H1 (cell line): Measurements from ENCODE around the gene ERH. TPM values are rescaled to one million over a fixed set of nuclear protein-coding genes. Genes with fewer than 3 reads are reported as not detected.
A peak's percentile ranks its signal among the peaks of the same experiment; 100 is the strongest.

Experiments used
- ASH2L ChIP-seq: fragments of 200-600, 300-600 bp; sonication (generic); IDR thresholded peaks from one replicate; pipeline ENCODE4 v1.7.1; 2017; ENCODE audit warnings: low read length
- ATF2 ChIP-seq: IDR thresholded peaks from 2 replicates; pipeline ENCODE4 v1.6.1; 2012; ENCODE audit warnings: low read length, inconsistent platforms
- CREB1 ChIP-seq: IDR thresholded peaks from 2 replicates; pipeline ENCODE4 v1.6.1; 2012; ENCODE audit warnings: inconsistent platforms
- EGR1 ChIP-seq: IDR thresholded peaks from 2 replicates; pipeline ENCODE4 v1.6.1; 2011; ENCODE audit warnings: low read depth, low read length, borderline replicate concordance
- GTF2F1 ChIP-seq: IDR thresholded peaks from 2 replicates; pipeline ENCODE4 v1.6.1; 2012; ENCODE audit warnings: low read depth, low read length, improper control_type of control experiment, borderline replicate concordance
- HDAC6 ChIP-seq: IDR thresholded peaks from one replicate; pipeline ENCODE4 v1.7.1; 2012; ENCODE audit warnings: low read depth, mild to moderate bottlenecking, inconsistent platforms, low read length, moderate library complexity
- KDM5A ChIP-seq: fragments of 200-600 bp; IDR thresholded peaks from 2 replicates; pipeline ENCODE4 v1.7.1; 2012; ENCODE audit warnings: mild to moderate bottlenecking, low read length, inconsistent platforms, mixed read lengths
- MAX ChIP-seq: IDR thresholded peaks from 2 replicates; pipeline ENCODE4 v1.6.1; 2012; ENCODE audit warnings: inconsistent platforms
- PHF8 ChIP-seq: fragments of 200-600 bp; sonication (generic); conservative IDR thresholded peaks from 2 replicates; pipeline ENCODE4 v1.7.1; 2012; ENCODE audit warnings: low read depth, mild to moderate bottlenecking, inconsistent platforms, low read length, moderate library complexity
- POLR2A ChIP-seq, 2 experiments: IDR thresholded peaks; 1 replicate in 1 of 2; 2 replicates in 1 of 2; pipeline ENCODE4 v1.6.1; 2011; ENCODE audit warnings: low read depth in 2 of 2, low read length in 2 of 2, mild to moderate bottlenecking in 2 of 2; ENCODE audit errors: control extremely low read depth in 1 of 2
- POLR2AphosphoS5 ChIP-seq: IDR thresholded peaks from 2 replicates; pipeline ENCODE4 v1.6.1; 2011; ENCODE audit warnings: low read depth, low read length
- POU5F1 ChIP-seq: IDR thresholded peaks from 2 replicates; pipeline ENCODE4 v1.6.1; 2011; ENCODE audit warnings: low read depth, mild to moderate bottlenecking, low read length, moderate library complexity
- RAD21 ChIP-seq, 2 experiments: IDR thresholded peaks in 1 of 2; conservative IDR thresholded peaks in 1 of 2; 2 replicates each; pipeline ENCODE4 v1.6.1; 2011; ENCODE audit warnings: low read depth in 2 of 2, low read length in 2 of 2, improper control_type of control experiment in 1 of 2, inconsistent platforms in 1 of 2, mild to moderate bottlenecking in 1 of 2, moderate library complexity in 1 of 2
- RBBP5 ChIP-seq: IDR thresholded peaks from 2 replicates; pipeline ENCODE4 v1.7.1; 2012; ENCODE audit warnings: low read depth, mild to moderate bottlenecking, inconsistent platforms, low read length, moderate library complexity, borderline replicate concordance
- RNF2 ChIP-seq: fragments of 200-900, 300-1000 bp; sonication (generic); IDR thresholded peaks from 2 replicates; pipeline ENCODE4 v1.7.1; 2016; ENCODE audit warnings: borderline replicate concordance, low read depth, mild to moderate bottlenecking, antibody characterized with exemption, low read length; ENCODE audit not compliant: poor library complexity, severe bottlenecking; ENCODE audit errors: missing control alignments
- RXRA ChIP-seq: IDR thresholded peaks from 2 replicates; pipeline ENCODE4 v1.6.1; 2011; ENCODE audit warnings: low read depth, mild to moderate bottlenecking, low read length, moderate library complexity; ENCODE audit not compliant: insufficient read depth
- SIN3A ChIP-seq, 2 experiments: IDR thresholded peaks in 1 of 2; conservative IDR thresholded peaks in 1 of 2; 2 replicates each; pipeline ENCODE4 v1.6.1; 2011 to 2012; ENCODE audit warnings: low read length in 2 of 2, improper control_type of control experiment in 1 of 2, low read depth in 1 of 2, mild to moderate bottlenecking in 1 of 2
- SIRT6 ChIP-seq: IDR thresholded peaks from one replicate; pipeline ENCODE4 v1.7.1; 2012; ENCODE audit warnings: low read length, inconsistent platforms
- SIX5 ChIP-seq: IDR thresholded peaks from 2 replicates; pipeline ENCODE4 v1.6.1; 2011; ENCODE audit warnings: mild to moderate bottlenecking, low read depth, low read length
- SRF ChIP-seq: IDR thresholded peaks from 2 replicates; pipeline ENCODE4 v1.6.1; 2011; ENCODE audit warnings: mild to moderate bottlenecking, low read depth, low read length, moderate library complexity
- TEAD4 ChIP-seq: IDR thresholded peaks from 2 replicates; pipeline ENCODE4 v1.6.1; 2012; ENCODE audit warnings: low read depth, low read length, inconsistent platforms, mixed read lengths
- YY1 ChIP-seq: IDR thresholded peaks from 2 replicates; pipeline ENCODE4 v1.6.1; 2011; ENCODE audit warnings: low read depth, mild to moderate bottlenecking, low read length
- polyA plus RNA-seq, 7 experiments: library from polyadenylated mRNA; depleted of rRNA in 3 of 7; stranded (reverse) in 5 of 7; unstranded in 2 of 7; fragments of >200 nt in 5 of 7; fragments of 200-250 nt in 2 of 7; gene quantifications; 1 replicate in 5 of 7; 2 replicates in 1 of 7; 4 replicates in 1 of 7; pipeline versions ENCODE4 v1.2.1 to v1.2.3, GENCODE V29; 2011 to 2013; ENCODE audit warnings: missing spikeins in 2 of 7, mixed read lengths in 2 of 7
- total RNA-seq: library from RNA; stranded (reverse); fragmentation: NEBNext Ultra II Directional; extraction: Animal tissue kit (Norgen Biotek cat#: 25700); gene quantifications from 2 replicates; pipeline ENCODE4 v1.2.1, GENCODE V29; 2021
- TF ChIP-seq, protein P1 (sequence below): IDR thresholded peaks from 2 replicates; pipeline ENCODE4 v1.6.1; 2011; ENCODE audit warnings: low read length, improper control_type of control experiment

Gene ERH
- total and polyA plus RNA-seq, 2 of the 8 experiments (the other 6 are each of a cell fraction or from before 2014, with no cell fraction given) = 329 to 454 TPM

DNA sequence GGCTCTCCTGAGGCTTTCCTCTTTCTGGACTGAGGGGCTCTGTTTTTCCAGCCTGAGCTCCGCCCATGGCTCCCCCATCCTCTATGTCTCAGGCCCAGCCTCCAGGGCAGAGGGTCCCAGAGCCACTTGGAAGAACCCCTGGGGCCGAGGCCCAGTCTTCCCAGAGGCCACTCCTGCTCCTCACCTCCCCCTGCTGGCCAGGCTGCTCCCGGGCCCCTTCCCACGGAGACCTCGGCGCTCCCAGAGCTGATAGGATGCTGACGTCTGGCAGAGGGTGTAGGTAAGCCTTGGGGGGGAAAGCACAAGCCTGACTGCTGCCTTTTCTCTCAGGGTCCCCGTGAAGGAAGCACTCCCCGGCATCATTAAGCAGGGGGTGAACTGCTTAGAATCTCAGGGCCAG, 51.4 kb downstream of the ERH start (continued):
- TF ChIP-seq, protein P1, sequence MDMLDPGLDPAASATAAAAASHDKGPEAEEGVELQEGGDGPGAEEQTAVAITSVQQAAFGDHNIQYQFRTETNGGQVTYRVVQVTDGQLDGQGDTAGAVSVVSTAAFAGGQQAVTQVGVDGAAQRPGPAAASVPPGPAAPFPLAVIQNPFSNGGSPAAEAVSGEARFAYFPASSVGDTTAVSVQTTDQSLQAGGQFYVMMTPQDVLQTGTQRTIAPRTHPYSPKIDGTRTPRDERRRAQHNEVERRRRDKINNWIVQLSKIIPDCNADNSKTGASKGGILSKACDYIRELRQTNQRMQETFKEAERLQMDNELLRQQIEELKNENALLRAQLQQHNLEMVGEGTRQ = no peak
- TF ChIP-seq HDAC6 (no peak), YY1 (0 out of 2 replicates have a peak, but pooled peaks have one; percentile 20), SIN3A (conservative IDR thresholded peaks at IDR 0.05 in 1 of 2, IDR thresholded peaks at IDR 0.05 in 1 of 2; ENCODE audit: low read depth in 1 of 2, low read length in 2 of 2) (0 out of 4 replicates have a peak, but pooled peaks of 1 of the 2 experiments have one; percentile 34), SIRT6 (no peak), SRF (no peak), ASH2L (peak; percentile 27), GTF2F1 (no peak), MAX (0 out of 2 replicates have a peak, but pooled peaks have one; percentile 13), POLR2AphosphoS5 (no peak), RBBP5 (no peak), POU5F1 (no peak), RNF2 (no peak), KDM5A (no peak), CREB1 (peak; percentile 28; the same call in 1 of the 2 replicates), EGR1 (no peak), TEAD4 (no peak), RAD21 (IDR thresholded peaks at IDR 0.05 in 1 of 2, conservative IDR thresholded peaks at IDR 0.05 in 1 of 2; ENCODE audit: low read depth in 2 of 2, low read length in 2 of 2) (peak; percentile 73 to 82), PHF8 (no peak), ATF2 (no peak), POLR2A (IDR thresholded peaks at IDR 0.05; ENCODE audit: control extremely low read depth in 1 of 2, low read depth in 2 of 2, low read length in 2 of 2) (no peak), RXRA (no peak), SIX5 (no peak)
